WTC11 (cell line): ENCODE results near the gene RCBTB2.

Source experiments
- CREB1 ChIP-seq: sonication (generic); formaldehyde crosslinking; IDR thresholded peaks from 2 replicates; pipeline ENCODE4 v1.8.0; 2023; ENCODE audit warnings: mild to moderate bottlenecking, missing genetic modification reagents
- CREM ChIP-seq: sonication (generic); formaldehyde crosslinking; IDR thresholded peaks from 2 replicates; pipeline ENCODE4 v1.8.1; 2022; ENCODE audit warnings: mild to moderate bottlenecking, missing genetic modification reagents, moderate library complexity
- CTCF ChIP-seq: fragments of 200-600 bp; IDR thresholded peaks from 2 replicates; pipeline ENCODE4 v1.8.0; 2022; ENCODE audit warnings: antibody characterized with exemption
- ERG ChIP-seq: fragments of 250-450 bp; sonication (Bioruptor Pico); IDR thresholded peaks from 2 replicates; pipeline ENCODE4 v1.8.0; 2021; ENCODE audit warnings: mild to moderate bottlenecking
- HMGXB4 ChIP-seq: sonication (generic); formaldehyde crosslinking; IDR thresholded peaks from 2 replicates; pipeline ENCODE4 v1.8.1; 2023; ENCODE audit warnings: mild to moderate bottlenecking, moderate library complexity, missing genetic modification reagents
- MAX ChIP-seq: sonication (generic); formaldehyde crosslinking; IDR thresholded peaks from 2 replicates; pipeline ENCODE4 v1.8.0; 2022; ENCODE audit warnings: mild to moderate bottlenecking, missing genetic modification reagents
- MLX ChIP-seq: sonication (generic); formaldehyde crosslinking; IDR thresholded peaks from 2 replicates; pipeline ENCODE4 v1.8.1; 2023; ENCODE audit warnings: mild to moderate bottlenecking, missing genetic modification reagents, moderate library complexity

- TF ChIP-seq CTCF (no peak), MLX (CRISPR knock-in tag) (no peak), CREM (CRISPR knock-in tag) (no peak), MAX (CRISPR knock-in tag) (no peak), ERG (CRISPR knock-in tag) (no peak), HMGXB4 (CRISPR knock-in tag) (no peak), CREB1 (CRISPR knock-in tag) (no peak)
These were observed 35.7 kb upstream of the RCBTB2 start for GRCh38 chr13:48568370-48569103.
